Choroid plexus epithelial cell (primary cell): ENCODE measurements around the gene PSMD1.

Source experiments
- DNase-seq: peaks from one replicate; pipeline ENCODE4 v3.0.0-alpha.2; 2010; ENCODE audit warnings: low read depth
- H3K4me3 ChIP-seq: 2 replicates; pipeline ENCODE4 v1.5.1; 2011; ENCODE audit warnings: low read depth, mild to moderate bottlenecking, control low read depth, low read length, moderate library complexity
- TF ChIP-seq, protein P1 (sequence below): conservative IDR thresholded peaks from 2 replicates; pipeline ENCODE4 v1.5.1; 2011; ENCODE audit warnings: low read depth, mild to moderate bottlenecking, control low read depth, inconsistent platforms, low read length, moderate library complexity

PSMD1 gene

DNA sequence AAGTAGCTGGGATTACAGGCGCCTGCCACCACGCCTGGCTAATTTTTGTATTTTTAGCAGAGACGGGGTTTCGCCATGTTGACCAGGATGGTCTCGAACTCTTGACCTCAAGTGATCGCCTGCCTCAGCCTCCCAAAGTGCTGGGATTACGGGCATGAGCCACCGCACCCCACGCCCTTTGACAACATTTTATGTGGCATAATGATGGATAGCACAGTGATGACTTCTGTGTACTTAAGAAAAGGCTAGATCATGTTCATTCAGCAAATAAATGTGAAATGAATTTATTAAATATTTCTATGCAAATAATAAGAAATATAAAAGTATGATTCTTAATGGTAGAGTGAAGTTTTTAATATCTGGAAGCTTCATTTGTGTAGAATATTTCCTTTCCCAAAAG is 70.8 kb downstream of the PSMD1 start:
- TF ChIP-seq, protein P1, sequence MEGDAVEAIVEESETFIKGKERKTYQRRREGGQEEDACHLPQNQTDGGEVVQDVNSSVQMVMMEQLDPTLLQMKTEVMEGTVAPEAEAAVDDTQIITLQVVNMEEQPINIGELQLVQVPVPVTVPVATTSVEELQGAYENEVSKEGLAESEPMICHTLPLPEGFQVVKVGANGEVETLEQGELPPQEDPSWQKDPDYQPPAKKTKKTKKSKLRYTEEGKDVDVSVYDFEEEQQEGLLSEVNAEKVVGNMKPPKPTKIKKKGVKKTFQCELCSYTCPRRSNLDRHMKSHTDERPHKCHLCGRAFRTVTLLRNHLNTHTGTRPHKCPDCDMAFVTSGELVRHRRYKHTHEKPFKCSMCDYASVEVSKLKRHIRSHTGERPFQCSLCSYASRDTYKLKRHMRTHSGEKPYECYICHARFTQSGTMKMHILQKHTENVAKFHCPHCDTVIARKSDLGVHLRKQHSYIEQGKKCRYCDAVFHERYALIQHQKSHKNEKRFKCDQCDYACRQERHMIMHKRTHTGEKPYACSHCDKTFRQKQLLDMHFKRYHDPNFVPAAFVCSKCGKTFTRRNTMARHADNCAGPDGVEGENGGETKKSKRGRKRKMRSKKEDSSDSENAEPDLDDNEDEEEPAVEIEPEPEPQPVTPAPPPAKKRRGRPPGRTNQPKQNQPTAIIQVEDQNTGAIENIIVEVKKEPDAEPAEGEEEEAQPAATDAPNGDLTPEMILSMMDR, result no peak
- H3K4me3 ChIP-seq, result no peak overlapping the region
- no peak for DNase-seq

DNA sequence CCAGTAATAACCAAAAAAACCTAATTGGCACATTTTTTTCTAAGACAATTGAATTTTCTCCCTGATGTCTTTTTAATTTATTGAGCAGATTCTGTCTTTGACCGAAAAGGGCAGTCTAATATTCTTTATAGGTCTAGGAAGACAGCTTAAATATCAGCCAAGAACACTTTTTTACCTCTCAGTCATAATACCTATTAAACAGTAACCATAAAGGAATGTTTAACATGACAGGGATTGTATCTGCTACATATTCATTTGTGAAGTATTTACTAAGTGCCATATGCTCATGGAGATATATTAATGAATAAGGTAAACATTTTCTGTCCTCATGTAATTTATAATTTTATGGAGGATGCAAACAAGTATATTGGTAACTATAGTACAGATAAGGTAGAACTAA is 71.3 kb downstream of the PSMD1 start:
- TF ChIP-seq, protein P1, result no peak
- DNase-seq, result no peak
- H3K4me3 ChIP-seq, result no peak overlapping the region

DNA sequence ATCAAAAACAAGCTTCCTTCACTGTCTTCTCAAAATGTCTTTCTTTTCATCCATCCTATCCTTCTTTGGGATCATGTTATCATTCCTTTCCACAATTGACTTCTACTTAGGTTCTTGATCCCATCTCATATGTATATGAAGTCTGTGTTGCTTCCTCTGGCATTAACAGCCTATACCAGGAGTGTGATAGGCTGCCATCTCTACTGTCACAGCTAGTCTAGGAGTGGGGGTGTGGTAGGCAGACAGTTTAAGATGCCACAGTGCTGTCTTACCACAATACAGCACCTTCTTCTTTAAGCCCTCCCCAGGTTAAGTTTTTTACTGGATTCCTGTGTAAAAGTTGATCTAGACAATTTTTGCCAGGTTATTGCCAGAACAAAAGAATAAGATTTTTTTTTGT is 71.9 kb downstream of the PSMD1 start:
- DNase-seq, result no peak
- TF ChIP-seq, protein P1, result no peak
- no peak overlapping the region for H3K4me3 ChIP-seq

DNA sequence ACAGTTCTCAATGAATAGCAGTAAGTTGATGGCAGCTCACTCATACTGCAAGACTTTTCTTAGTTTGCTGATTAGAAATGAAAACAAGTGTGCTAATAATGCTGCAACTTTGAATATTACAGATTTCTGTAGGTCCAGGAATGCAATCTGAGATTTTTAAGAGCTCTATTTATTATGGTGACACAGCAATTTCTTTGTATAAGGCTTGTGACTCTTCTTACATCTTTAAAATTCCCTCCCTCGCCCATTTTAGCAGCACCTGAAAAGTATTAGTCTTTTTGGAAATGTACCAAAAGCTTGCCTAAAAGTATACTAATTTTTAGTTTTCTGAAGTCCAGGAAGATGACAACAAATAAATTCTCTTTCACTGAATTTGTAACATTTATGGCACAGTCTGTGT is 72.5 kb downstream of the PSMD1 start:
- peak; percentile 40 for DNase-seq
- no peak overlapping the region for H3K4me3 ChIP-seq

DNA sequence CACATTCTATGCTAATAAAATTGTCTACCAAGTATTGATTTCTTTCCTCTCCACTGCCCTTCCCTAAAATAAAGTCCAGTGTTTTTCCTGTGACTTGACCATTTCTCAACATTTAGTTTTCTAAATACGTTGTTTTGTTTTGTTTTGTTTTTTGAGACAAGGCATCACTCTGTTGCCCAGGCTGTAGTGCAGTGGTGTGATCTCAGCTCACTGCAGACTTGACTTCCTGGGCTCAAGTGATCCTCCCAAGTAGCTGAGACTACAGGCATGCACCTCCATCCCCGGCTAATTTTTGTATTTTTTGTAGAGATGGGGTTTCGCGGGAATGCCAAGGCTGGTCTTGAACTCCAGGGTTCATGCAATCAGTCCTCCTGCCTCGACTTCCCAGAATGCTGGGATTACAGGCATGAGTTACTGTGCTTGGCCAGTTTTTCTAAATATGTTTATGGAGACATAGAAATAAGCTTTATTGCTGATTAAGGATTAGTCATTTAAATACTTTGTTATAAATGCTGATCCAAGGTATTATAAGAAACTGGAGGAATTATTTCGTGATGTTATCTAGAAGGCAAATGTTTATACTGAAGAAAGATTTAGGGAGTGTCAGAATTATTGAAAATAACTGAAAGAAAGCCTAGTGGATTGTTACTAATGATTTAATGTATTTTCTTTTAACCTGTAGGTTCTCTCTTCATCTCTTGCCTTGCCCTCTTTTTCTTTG is 73.8 kb downstream of the PSMD1 start:
- DNase-seq, result no peak
- H3K4me3 ChIP-seq, result no peak overlapping the region
- TF ChIP-seq, protein P1, result no peak

More for the DNA sequence above, 72.5 kb downstream of the PSMD1 start:
- TF ChIP-seq, protein P1, result no peak

DNA sequence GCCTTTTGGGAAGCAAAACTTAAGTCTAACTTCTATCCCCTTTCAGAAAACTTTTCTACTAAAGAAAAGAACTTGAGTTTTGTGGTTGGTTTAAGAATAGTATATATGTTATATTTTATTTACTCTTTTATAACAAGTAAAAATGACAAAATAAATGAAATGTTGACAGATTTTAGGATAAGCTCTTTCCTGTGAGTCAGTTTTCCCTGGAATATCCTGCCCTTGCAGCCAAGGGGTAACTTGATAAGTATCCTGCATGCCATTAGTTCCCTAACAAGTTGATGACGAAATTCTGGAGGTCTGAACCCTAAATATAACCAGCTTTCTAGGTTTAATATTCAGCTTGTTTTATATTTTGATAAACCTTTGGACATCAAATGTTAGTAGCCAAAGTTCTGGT is 75.5 kb downstream of the PSMD1 start:
- TF ChIP-seq, protein P1, result no peak
- DNase-seq, result no peak
- H3K4me3 ChIP-seq, result no peak overlapping the region
